ENCODE measurements around the gene TGFBR3. TPM values are rescaled to one million over a fixed set of nuclear protein-coding genes. Genes with fewer than 3 reads are reported as not detected.

TGFBR3 gene
- total and polyA plus RNA-seq, 5 donors from 2014 or later, result 15.8 to 47.5 (median 20.0) TPM

DNA sequence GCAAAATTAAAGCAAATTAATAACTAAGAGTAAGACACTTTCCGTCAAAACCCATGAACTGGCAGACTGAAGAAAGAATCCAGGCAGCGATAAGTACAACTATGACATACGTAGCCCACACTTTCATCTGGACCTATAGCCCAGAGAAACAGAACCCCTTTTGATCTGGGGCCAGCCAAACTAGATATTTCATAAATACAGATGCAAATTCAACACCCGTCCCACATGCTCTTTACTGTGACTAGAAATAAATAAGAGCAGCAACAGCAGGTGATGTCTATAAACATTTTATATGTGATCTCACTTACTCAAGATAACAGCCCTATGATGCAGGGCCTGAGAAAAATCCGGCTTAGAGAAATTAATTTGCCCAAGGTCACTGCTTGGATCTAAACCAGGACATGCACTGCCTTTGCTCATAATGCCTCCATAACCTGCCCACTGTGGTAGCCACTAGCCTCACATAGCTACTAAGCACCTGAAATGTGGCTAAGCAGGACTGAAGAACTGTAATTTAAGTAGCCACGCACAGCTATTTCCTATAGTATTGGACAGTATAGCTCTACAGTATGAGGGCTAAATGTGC, 130.2 kb downstream of the TGFBR3 start:
- peaks cover 4% of the 10 kb centered on the region for H3K4me1 ChIP-seq (ENCODE audit: control insufficient read depth, insufficient read depth, low read length, poor library complexity, severe bottlenecking)
- DNase-seq, result no peak
- peaks cover 10% of the 10 kb centered on the region for H3K36me3 ChIP-seq (ENCODE audit: control insufficient read depth, insufficient read depth, low read length)
- peaks cover 9% of the 10 kb centered on the region for H3K36me3 Mint-ChIP-seq
- ATAC-seq (ENCODE audit: low read depth in 2 of 2), result no peak
- no peak overlapping the region for H3K4me3 Mint-ChIP-seq
- H3K27me3 ChIP-seq (ENCODE audit: control insufficient read depth, insufficient read depth, low read length), result no peaks in the 10 kb centered on the region
- no peaks in the 10 kb centered on the region for H3K9me3 Mint-ChIP-seq
- H3K4me3 ChIP-seq (ENCODE audit: low read depth, low read length), result no peak overlapping the region
- no peak overlapping the region for H3K27ac ChIP-seq (ENCODE audit: insufficient read depth, low read length, poor library complexity, severe bottlenecking)
- peaks cover 14 to 27% (median 19%) of the 10 kb centered on the region in 4 donors for H3K4me1 Mint-ChIP-seq
- H3K27me3 Mint-ChIP-seq, result no peaks in the 10 kb centered on the region
- no peaks in the 10 kb centered on the region for H3K9me3 ChIP-seq (ENCODE audit: control insufficient read depth in 2 of 2, low read length in 2 of 2)
- H3K27ac Mint-ChIP-seq, result no peak overlapping the region

DNA sequence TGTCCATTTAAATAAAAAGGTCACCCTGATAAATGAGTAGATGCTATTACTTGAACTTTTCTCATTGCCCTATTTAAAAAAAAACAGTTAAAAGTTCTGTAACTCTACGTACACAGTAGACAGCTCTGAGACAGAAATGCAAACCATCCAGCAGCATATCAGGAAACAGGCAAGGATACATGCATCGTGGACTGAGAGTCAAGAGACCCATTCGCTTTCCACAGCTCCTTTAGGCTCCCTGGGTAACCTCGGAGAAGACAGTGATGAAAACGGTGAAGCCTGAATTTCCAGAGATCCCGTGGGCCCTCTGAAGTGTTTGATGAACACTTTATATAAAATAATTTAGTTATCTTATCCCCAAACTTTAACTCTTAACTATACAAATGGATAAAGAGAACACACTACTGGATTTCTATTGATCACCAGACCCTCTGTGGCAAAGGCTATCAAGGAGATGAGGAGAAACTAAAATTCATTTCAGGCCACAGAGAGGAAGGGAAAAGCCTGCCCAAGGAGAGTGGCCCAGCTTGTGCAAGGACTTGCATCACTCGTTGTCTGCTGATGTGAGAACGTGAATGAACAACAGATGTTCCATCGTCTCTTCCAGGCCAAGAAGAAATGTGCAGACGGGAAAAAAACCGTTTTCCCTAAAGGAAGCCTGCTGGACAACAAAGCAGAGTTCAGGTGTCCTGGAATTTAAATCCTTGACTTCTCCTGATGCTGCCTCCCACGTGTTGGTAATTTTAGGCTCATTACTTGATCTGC, 131.0 kb downstream of the TGFBR3 start:
- ATAC-seq (ENCODE audit: low read depth in 2 of 2), result no peak
- H3K27ac Mint-ChIP-seq, result peak overlapping the region in 1 of 3 donors; percentile 58
- H3K4me3 Mint-ChIP-seq, result no peak overlapping the region

DNA sequence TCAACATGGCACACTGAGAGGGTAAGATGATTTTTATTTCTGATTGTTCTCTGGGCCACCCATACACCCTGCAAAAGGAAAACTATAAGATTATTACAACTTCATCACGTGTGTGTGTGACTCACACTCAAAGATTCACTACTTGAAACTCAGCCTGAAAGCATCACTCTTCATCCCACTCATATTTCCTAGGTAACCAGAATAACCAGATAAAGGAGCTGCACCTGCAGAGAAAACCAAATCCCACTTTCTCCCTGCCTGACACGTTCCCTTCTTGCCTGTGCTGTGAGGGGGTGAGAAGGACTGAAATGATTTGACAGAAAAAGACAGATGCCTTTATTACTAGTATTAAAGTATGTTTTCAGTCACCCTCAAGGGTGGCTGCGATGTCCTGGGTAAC, 131.6 kb downstream of the TGFBR3 start:
- Histone ChIP-seq H3K4me1 (ENCODE audit: control insufficient read depth, insufficient read depth, low read length, poor library complexity, severe bottlenecking) (peaks cover 4% of the 10 kb centered on the region), H3K9me3 (ENCODE audit: control insufficient read depth in 2 of 2, low read length in 2 of 2) (no peaks in the 10 kb centered on the region), H3K4me3 (ENCODE audit: low read depth, low read length) (no peak overlapping the region), H3K27ac (ENCODE audit: insufficient read depth, low read length, poor library complexity, severe bottlenecking) (no peak overlapping the region), H3K36me3 (ENCODE audit: control insufficient read depth, insufficient read depth, low read length) (peaks cover 10% of the 10 kb centered on the region), H3K27me3 (ENCODE audit: control insufficient read depth, insufficient read depth, low read length) (no peaks in the 10 kb centered on the region)
- peaks cover 15% of the 10 kb centered on the region for H3K36me3 Mint-ChIP-seq
- peaks cover 14 to 27% (median 20%) of the 10 kb centered on the region in 4 donors for H3K4me1 Mint-ChIP-seq
- H3K27ac Mint-ChIP-seq, result peak overlapping the region in 1 of 3 donors; percentile 58
- DNase-seq (peak in 1 of 3 donors; percentile 31), ATAC-seq (ENCODE audit: low read depth in 2 of 2) (peak in 1 of 2 donors; percentile 50)
- no peaks in the 10 kb centered on the region for H3K9me3 Mint-ChIP-seq
- H3K27me3 Mint-ChIP-seq, result no peaks in the 10 kb centered on the region
- no peak overlapping the region for H3K4me3 Mint-ChIP-seq

More for the DNA sequence above, 131.0 kb downstream of the TGFBR3 start:
- Mint-ChIP-seq H3K36me3 (peaks cover 14% of the 10 kb centered on the region), H3K4me1 (peaks cover 14 to 27% (median 20%) of the 10 kb centered on the region in 4 donors), H3K27me3 (no peaks in the 10 kb centered on the region), H3K9me3 (no peaks in the 10 kb centered on the region)
- no peak for DNase-seq
- no peak overlapping the region for H3K4me3 ChIP-seq (ENCODE audit: low read depth, low read length)
- H3K27ac ChIP-seq (ENCODE audit: insufficient read depth, low read length, poor library complexity, severe bottlenecking), result no peak overlapping the region
- H3K9me3 ChIP-seq (ENCODE audit: control insufficient read depth in 2 of 2, low read length in 2 of 2), result no peaks in the 10 kb centered on the region
- H3K36me3 ChIP-seq (ENCODE audit: control insufficient read depth, insufficient read depth, low read length), result peaks cover 10% of the 10 kb centered on the region
- H3K27me3 ChIP-seq (ENCODE audit: control insufficient read depth, insufficient read depth, low read length), result no peaks in the 10 kb centered on the region
- peaks cover 4% of the 10 kb centered on the region for H3K4me1 ChIP-seq (ENCODE audit: control insufficient read depth, insufficient read depth, low read length, poor library complexity, severe bottlenecking)

DNA sequence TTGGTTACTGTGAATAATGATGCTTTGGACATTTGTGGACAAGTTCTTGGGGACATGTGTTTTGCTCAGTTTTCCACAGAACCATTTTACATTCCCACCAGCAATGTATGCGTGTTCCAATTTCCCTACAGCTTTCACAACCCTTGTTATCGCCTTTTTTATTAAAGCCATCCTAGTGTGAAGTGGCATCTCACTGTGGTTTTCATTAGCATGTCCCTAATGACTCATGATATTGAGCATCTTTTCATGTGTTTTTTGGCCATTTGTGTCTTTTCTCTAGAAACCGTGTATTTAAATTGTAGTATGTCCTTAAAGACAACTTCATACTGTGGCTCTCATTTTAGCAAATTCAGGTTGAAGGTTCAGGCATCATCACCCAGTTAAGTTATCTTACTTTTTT, 132.1 kb downstream of the TGFBR3 start:
- DNase-seq (peak in 1 of 3 donors; percentile 17), ATAC-seq (ENCODE audit: low read depth in 2 of 2) (no peak)
- Mint-ChIP-seq H3K36me3 (peaks cover 19% of the 10 kb centered on the region), H3K4me1 (peaks cover 14 to 27% (median 21%) of the 10 kb centered on the region in 4 donors), H3K4me3 (no peak overlapping the region), H3K27ac (peak overlapping the region in 1 of 3 donors; percentile 58), H3K27me3 (no peaks in the 10 kb centered on the region), H3K9me3 (no peaks in the 10 kb centered on the region)
- H3K36me3 ChIP-seq (ENCODE audit: control insufficient read depth, insufficient read depth, low read length), result peaks cover 10% of the 10 kb centered on the region
- peaks cover 4% of the 10 kb centered on the region for H3K4me1 ChIP-seq (ENCODE audit: control insufficient read depth, insufficient read depth, low read length, poor library complexity, severe bottlenecking)
- H3K27ac ChIP-seq (ENCODE audit: insufficient read depth, low read length, poor library complexity, severe bottlenecking), result no peak overlapping the region
- H3K4me3 ChIP-seq (ENCODE audit: low read depth, low read length), result peak overlapping the region; percentile 15
- H3K27me3 ChIP-seq (ENCODE audit: control insufficient read depth, insufficient read depth, low read length), result no peaks in the 10 kb centered on the region
- H3K9me3 ChIP-seq (ENCODE audit: control insufficient read depth in 2 of 2, low read length in 2 of 2), result no peaks in the 10 kb centered on the region

DNA sequence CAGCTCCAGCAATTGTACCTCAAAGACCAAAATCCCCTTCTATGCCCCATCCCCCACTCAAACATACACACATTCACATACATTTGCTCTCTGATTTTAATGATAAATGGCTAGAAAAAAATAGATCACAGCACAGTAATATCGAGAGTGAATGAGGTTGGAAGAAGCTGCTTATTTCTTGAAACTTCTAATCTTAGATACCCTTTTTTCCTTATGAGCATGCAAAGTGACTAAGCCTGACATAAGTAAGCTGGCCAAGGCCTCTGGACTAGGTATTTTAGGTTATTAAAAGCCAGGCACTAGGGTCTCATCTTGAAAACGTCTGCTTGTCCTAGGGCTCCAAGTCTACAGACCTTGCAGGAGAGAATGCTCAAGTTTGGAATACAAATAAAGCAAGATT, 133.6 kb downstream of the TGFBR3 start:
- ATAC-seq (ENCODE audit: low read depth in 2 of 2) (no peak), DNase-seq (peak in 1 of 3 donors; percentile 35)
- Histone ChIP-seq H3K36me3 (ENCODE audit: control insufficient read depth, insufficient read depth, low read length) (no peaks in the 10 kb centered on the region), H3K27me3 (ENCODE audit: control insufficient read depth, insufficient read depth, low read length) (no peaks in the 10 kb centered on the region), H3K9me3 (ENCODE audit: control insufficient read depth in 2 of 2, low read length in 2 of 2) (no peaks in the 10 kb centered on the region), H3K4me3 (ENCODE audit: low read depth, low read length) (no peak overlapping the region), H3K27ac (ENCODE audit: insufficient read depth, low read length, poor library complexity, severe bottlenecking) (no peak overlapping the region), H3K4me1 (ENCODE audit: control insufficient read depth, insufficient read depth, low read length, poor library complexity, severe bottlenecking) (peaks cover 4% of the 10 kb centered on the region)
- peaks cover 27% of the 10 kb centered on the region for H3K36me3 Mint-ChIP-seq
- H3K27ac Mint-ChIP-seq, result peak overlapping the region in 2 of 3 donors; percentile 19 to 46
- H3K4me1 Mint-ChIP-seq, result peaks cover 14 to 27% (median 22%) of the 10 kb centered on the region in 4 donors
- no peaks in the 10 kb centered on the region for H3K27me3 Mint-ChIP-seq
- peaks cover 0 to 8% (median 0%) of the 10 kb centered on the region in 7 donors for H3K9me3 Mint-ChIP-seq
- no peak overlapping the region for H3K4me3 Mint-ChIP-seq

DNA sequence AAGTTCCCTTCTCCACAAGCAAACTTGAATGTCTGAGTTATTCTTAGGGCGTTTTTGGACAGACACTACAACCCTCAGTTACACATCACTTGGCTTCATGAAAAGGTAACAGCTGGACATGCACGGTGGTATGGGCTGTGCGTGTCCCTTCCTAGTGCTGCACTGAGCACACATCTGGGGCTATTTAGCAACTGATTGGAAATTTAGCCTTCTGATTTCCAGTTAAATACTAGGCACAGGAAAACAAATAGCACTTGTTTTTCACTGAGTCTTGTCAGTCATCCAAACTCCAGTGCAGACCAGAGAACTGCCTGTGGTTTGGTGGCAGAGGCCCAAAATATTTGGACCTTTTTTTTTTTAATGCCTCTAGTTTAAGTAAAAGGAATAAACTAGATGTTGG, 134.7 kb downstream of the TGFBR3 start:
- Mint-ChIP-seq H3K27ac (no peak overlapping the region), H3K4me1 (peaks cover 20 to 27% (median 22%) of the 10 kb centered on the region in 4 donors)
- no peaks in the 10 kb centered on the region for H3K9me3 ChIP-seq (ENCODE audit: control insufficient read depth in 2 of 2, low read length in 2 of 2)

DNA sequence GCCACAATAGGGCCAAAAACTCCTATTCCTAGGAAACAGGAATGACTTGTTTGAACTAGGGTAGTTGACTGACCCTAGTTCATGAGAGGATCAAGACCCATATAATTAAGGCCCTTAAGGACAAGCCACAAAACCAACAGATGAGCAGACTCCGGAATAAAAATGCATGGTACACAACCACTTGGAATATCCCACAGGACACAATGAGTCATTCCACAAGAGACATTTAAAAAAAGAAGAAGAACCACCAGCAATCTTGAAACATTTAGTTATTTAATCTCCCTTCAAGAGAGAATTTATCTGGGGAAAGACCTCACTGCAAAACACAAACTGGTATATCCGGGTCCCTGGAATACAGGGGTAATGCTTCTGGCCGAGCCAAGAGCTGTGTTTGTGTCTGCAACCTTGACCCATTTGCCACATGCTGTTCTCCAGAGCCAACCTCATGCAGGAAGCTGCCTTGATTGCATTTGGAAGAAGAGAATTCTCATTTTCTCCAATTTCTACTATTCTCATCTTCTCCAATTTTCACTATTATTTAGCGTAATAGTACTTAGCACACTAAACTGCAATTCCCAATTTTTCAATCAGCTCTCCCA, 135.5 kb downstream of the TGFBR3 start:
- H3K4me3 ChIP-seq (ENCODE audit: low read depth, low read length), result no peak overlapping the region
- no peaks in the 10 kb centered on the region for H3K27me3 Mint-ChIP-seq

More for the DNA sequence above, 134.7 kb downstream of the TGFBR3 start:
- Mint-ChIP-seq H3K4me3 (no peak overlapping the region), H3K9me3 (peaks cover 0 to 17% (median 0%) of the 10 kb centered on the region in 7 donors), H3K36me3 (peaks cover 38% of the 10 kb centered on the region), H3K27me3 (no peaks in the 10 kb centered on the region)
- H3K27me3 ChIP-seq (ENCODE audit: control insufficient read depth, insufficient read depth, low read length), result no peaks in the 10 kb centered on the region
- ATAC-seq (ENCODE audit: low read depth in 2 of 2), result no peak
- H3K4me3 ChIP-seq (ENCODE audit: low read depth, low read length), result no peak overlapping the region
- H3K27ac ChIP-seq (ENCODE audit: insufficient read depth, low read length, poor library complexity, severe bottlenecking), result no peak overlapping the region
- DNase-seq, result no peak
- peaks cover 4% of the 10 kb centered on the region for H3K4me1 ChIP-seq (ENCODE audit: control insufficient read depth, insufficient read depth, low read length, poor library complexity, severe bottlenecking)
- peaks cover 2% of the 10 kb centered on the region for H3K36me3 ChIP-seq (ENCODE audit: control insufficient read depth, insufficient read depth, low read length)

More for the DNA sequence above, 135.5 kb downstream of the TGFBR3 start:
- H3K9me3 ChIP-seq (ENCODE audit: control insufficient read depth in 2 of 2, low read length in 2 of 2), result no peaks in the 10 kb centered on the region
- Mint-ChIP-seq H3K36me3 (peaks cover 42% of the 10 kb centered on the region), H3K4me3 (no peak overlapping the region), H3K4me1 (peaks cover 20 to 27% (median 23%) of the 10 kb centered on the region in 4 donors), H3K9me3 (peaks cover 0 to 20% (median 0%) of the 10 kb centered on the region in 7 donors), H3K27ac (peak overlapping the region in 1 of 3 donors; percentile 26)
- H3K27me3 ChIP-seq (ENCODE audit: control insufficient read depth, insufficient read depth, low read length), result no peaks in the 10 kb centered on the region
- peaks cover 4% of the 10 kb centered on the region for H3K4me1 ChIP-seq (ENCODE audit: control insufficient read depth, insufficient read depth, low read length, poor library complexity, severe bottlenecking)
- ATAC-seq (ENCODE audit: low read depth in 2 of 2) (no peak), DNase-seq (no peak)
- peaks cover 2% of the 10 kb centered on the region for H3K36me3 ChIP-seq (ENCODE audit: control insufficient read depth, insufficient read depth, low read length)
- H3K27ac ChIP-seq (ENCODE audit: insufficient read depth, low read length, poor library complexity, severe bottlenecking), result no peak overlapping the region
